ENCODE data around the gene TMEM256.

DNA sequence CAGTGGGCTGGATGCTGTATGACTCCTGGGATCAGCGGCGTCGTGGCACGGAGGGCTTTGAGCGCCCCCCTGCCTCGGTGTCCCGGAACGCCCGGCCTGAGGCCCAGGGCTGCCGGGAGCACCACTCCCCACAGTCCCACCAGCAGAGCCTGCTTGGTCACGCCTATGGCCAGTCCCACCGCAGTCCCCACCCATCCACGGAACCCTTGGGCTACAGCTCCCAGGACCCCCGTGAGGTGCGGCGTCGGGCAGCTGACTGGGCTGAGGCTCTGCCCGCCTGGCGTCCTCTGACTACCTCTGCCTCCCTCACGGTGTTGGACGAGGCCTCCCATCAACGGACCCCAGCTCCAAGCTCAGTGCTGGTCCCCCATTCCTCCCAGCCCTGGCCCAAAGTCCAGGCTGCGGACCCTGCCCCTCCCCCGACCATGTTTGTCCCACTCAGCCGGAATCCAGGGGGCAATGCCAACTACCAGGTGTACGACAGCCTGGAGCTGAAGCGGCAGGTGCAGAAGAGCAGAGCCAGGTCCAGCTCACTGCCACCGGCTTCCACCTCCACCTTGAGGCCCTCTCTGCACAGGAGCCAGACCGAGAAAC, 23.1 kb upstream of the TMEM256 start:
- TF ChIP-seq POLR2A (IDR thresholded peaks at IDR 0.05) = no peak
- no peak for TF ChIP-seq CTCF (IDR thresholded peaks at IDR 0.05 in 4 of 5, conservative IDR thresholded peaks at IDR 0.05 in 1 of 5)

All from gastrocnemius medialis (tissue), 4 donors.